HG03432 (cell line): Measurements from ENCODE around the gene WT1.
A peak's percentile ranks its signal among the peaks of the same experiment; 100 is the strongest.

ENCODE experiments used
- ATAC-seq: cut with Tn5 transposase; IDR thresholded peaks from one replicate; pipeline ENCODE4 v1.9.1; 2021; ENCODE audit warnings: mild to moderate bottlenecking, moderate library complexity; ENCODE audit not compliant: unreplicated experiment

Gene WT1

GRCh38 chr11:32425761-32426160 lies 9.6 kb downstream of the WT1 start:
- ATAC-seq: no peak

DNA sequence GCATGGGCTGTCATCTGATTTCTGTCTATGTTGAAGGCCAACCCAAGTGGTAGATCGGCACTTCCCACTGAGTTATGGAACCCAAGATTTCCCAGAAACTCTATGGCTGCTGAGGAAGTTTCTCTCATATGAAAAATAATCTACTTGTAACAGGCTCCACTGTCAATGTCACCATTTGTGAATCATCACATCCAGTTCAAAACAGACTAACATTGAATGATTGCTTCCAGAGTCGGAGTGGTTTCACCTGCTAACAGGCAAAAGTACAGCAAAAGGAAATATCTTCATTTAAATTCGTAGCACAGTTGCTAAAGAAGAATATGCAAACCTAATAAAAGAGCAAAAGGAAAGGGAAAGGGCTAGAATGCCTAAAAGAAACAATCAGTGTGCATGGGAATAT lies 12.8 kb downstream of the WT1 start:
- no peak for ATAC-seq

GRCh38 chr11:32421992-32422391 lies 13.3 kb downstream of the WT1 start:
- no peak for ATAC-seq

GRCh38 chr11:32420937-32421901 lies 14.1 kb downstream of the WT1 start:
- ATAC-seq: peak; percentile 89

DNA sequence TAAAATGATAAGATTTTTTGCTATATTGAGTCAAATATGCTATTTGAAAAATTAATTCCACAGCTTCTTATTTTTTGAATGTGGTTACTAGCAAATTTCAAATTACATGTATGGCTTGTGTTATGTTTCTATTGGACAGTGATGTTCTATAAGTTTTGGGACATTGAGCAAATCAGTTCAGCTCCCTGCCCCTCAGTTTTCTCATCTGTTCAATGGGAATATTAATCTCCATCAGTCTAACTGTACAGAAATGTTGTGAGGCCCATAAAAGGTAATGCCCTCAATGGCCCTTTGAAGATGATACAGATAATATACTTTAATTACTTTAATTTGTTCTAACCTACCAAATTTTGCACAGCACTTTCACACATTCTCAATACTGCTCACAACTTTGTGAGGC lies 15.2 kb downstream of the WT1 start:
- no peak for ATAC-seq

- ATAC-seq: no peak
Measured at GRCh38 chr11:32418836-32419235, 16.5 kb downstream of the WT1 start.

GRCh38 chr11:32417806-32418205 lies 17.5 kb downstream of the WT1 start:
- ATAC-seq: no peak

DNA sequence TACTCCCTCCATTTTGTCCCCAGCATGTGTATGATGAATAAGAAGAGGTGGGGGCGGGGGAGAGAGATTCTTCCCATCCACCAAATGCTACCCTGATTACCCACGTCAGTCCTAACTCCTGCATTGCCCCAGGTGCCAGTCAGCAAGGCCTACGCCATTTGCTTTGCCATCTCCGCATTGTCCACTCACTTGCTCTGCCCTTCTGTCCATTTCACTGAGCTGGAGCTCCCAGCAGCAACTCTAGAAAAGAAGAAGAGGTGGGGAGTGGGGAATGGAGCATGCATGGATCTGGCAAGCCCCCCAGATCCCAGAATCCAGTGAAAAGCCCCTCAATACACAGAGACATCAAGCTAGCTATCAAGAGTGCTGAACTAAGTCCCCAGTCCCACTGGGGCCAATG lies 19.0 kb downstream of the WT1 start:
- no peak for ATAC-seq

DNA sequence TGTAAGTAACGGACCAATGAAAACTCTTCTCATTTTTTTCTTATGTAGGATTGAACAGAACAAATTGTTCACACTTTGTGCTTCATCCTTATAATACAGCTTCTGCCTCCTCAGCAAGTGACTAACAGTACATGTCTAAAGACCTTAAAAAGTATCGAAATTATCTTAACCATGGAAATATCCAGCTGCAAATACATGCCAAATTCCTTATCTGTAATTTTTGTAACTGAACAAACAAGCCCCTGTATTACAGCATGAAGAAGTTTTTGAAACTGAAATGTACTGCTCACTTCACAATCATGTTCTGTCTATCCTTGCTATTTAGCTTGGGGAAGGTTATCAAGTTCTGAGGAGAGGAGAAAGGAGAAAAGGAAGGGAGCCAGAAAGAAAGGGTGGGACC lies 20.4 kb downstream of the WT1 start:
- ATAC-seq: no peak

DNA sequence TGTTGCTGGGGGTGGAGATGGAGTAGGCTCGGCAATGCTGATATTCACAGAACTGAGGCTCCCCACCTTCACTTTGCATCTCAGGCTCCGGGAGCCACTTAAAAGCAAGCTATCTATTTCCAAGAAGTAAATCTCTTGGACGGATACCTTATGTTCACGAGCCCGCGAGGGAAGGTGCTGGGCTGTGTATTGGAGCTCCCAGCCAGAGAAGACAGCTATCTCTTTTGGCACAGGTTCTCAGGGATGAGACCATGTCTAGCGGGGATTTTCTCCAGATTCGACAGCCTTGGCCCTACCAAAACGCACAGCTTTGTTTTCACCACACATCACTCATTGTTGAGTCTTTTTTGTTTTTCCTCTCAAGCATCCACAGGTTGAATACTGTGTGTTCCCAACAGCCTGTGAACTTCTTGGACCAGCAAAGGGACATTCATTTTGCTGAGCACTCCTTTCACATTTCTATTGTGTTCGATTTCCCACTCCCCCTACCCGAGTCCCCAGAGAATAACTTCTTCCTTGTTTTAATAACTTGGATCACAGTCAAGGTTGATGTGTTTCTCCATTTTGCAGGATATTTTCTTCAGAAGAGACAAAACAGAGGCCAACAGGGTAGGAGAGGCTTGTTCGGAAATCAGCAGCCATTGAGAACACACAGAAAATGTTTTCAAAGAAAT lies 23.3 kb downstream of the WT1 start:
- no peak for ATAC-seq

DNA sequence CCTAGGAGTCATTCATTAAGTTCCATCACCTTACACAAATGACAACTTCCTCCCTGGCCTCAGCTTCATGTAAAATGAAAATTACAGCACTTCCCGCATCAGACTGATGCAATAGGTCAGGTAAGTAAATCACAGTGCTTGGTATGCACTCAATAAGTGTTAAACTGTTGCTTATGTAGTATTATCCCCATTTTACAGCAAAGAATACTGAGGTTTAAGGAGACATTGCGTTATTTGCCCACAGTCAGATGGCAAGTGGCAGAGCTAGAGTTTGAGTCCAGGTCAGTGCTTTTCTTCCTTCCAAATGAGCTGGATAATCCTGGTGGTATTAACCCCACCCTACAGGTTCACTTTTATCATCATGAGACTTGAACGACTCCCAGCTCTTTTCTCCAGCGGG lies 29.7 kb downstream of the WT1 start:
- no peak for ATAC-seq

DNA sequence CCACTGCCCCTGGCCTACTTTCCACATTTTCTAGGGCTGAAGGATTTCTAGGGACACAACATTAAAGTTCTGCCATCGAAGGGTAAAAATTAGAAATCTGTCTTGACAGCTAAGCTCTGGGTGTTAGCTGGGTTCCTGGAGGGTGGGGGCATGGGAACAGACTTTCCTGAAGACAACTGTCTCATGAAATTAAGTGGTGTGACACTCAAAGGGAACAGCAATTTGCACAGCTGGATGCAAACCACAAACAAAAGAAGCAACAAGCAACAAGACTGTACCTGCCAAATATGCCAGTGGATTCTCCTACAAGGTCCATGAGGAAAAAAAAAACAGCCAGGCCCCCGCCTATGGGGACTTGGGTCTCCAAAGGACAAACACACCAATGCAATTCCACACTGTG lies 32.5 kb downstream of the WT1 start:
- no peak for ATAC-seq

DNA sequence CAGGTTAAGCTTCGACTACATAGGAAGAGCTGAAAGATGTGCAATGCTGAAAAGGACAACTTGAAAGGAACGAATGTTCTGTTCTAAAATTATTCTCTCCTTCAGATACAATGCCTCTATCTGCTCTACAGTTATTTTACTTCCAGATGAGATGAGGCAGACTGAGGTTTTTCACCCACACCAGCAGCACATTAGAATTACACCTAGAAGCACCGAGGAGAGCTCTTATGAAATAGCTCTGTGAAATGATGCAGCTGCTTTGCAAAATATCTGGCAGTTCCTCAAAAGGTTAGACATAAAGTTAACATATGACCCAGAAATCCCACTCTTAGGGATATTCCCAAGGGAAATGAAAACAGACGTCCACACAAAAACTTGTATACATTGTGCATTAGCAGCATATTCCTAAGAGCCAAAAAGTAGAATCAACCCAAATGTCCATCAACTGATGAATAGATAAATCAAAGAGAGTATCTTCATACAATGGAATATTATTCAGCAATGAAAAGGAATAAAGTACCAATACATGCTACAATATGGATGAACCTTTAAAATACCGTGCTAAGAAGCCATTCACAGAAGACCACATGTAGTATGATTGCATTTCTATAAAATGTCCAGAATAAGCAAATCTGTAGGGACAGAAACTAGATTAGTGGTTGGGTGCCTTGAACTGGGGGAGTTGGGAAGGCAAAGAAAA lies 34.5 kb downstream of the WT1 start:
- no peak for ATAC-seq

DNA sequence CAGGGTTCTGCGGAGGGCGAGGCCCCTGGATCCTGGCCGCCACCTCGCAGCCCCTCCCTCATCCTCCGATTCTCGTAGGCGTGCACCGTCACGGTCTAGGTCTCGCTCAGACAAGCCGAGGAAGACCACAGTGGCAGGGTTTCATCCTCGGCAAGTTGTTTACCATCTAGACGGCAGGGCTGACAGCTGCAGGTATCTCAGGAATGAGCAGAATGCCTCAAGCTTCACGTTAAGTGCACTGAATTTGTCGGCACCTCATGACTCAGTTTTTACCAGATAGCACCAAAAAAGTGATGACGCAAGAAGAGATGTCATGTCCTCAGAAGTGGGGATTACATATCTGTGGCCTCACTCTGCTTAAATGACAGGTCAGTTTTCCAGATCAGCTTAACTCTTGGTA lies 35.1 kb downstream of the WT1 start:
- no peak for ATAC-seq

DNA sequence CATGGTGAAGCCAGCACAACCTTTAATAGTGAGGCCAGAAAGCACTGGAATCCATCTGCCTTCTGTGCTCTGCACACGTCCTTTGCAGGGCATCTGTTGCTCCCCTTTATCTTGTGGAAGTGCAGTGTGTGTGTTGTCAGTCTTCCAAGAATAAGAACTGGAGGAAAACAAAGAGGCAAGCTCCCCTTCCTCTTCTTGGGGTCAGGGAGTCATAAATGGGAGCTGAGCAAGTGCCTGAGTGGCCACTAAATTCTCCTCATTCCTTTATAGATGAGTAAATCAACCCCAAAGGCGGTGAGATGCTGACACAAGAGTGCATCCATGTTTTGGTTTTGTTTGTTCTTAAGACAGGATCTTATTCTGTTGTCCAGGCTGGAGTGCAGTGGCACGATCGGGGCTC lies 38.3 kb downstream of the WT1 start:
- ATAC-seq: no peak

- ATAC-seq: peak; percentile 85
Measured at GRCh38 chr11:32396331-32396730, 39.0 kb downstream of the WT1 start.

DNA sequence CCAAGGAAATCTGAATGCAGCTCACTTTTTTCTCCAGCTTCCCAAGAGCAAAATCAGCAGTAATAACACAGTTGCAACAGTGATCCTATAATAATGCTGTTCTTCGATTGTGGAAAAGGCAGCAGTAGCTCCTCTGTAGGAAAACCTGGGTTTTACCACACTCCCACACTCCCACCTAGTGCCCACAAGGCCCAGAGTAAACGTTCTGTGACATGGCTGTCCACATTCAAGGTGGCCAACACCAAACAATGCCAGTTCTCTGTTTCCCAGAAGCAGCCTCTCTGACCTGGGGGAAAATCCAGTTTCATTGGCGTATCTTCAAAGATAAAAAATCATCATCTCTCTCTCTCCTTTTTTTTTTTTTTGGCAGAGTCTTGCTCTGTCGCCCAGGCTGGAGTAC lies 40.2 kb downstream of the WT1 start:
- no peak for ATAC-seq

DNA sequence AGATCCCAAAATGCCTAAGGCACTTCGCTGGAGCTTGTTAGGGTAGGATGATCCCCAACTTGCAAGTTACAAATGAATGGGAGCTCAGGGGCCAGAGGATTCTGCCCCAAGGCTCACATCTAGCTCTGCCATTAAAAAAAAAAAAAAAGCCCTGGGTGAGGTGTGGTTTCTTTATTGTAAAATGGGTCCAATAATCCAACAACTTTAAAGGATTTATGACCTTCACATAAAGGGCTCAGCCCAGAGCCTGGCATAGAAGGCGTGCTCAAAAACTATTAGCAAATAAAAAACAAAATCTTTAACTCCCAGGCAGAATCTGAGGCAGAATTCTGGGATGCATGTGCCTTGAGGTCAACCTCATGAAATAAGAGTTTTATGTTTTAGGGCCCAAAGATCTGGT lies 42.5 kb downstream of the WT1 start:
- ATAC-seq: no peak

DNA sequence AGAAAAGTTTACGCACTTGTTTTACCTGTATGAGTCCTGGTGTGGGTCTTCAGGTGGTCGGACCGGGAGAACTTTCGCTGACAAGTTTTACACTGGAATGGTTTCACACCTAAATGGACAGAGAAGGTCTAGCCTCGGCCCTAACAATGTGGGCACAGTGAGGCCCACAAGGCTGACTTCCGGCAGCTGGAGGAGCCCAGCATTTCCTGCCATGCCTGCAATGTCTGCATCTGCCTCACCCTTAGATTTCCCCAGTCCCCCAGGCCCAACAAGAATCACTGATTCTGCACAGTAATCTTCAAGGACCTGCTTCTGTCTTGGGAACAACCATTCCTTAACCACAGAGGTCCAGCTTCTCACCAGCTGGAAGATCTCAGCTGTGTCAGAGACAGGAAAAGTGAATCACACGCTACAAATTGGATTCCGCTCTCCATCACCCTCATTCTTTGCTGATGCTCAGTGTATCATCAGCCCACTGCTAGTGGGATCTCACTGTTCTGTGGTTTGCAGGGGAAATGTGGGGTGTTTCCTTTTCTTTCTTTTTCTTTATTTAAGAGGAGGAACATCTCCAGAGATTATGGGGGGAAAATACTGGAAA lies 43.3 kb downstream of the WT1 start:
- no peak for ATAC-seq

DNA sequence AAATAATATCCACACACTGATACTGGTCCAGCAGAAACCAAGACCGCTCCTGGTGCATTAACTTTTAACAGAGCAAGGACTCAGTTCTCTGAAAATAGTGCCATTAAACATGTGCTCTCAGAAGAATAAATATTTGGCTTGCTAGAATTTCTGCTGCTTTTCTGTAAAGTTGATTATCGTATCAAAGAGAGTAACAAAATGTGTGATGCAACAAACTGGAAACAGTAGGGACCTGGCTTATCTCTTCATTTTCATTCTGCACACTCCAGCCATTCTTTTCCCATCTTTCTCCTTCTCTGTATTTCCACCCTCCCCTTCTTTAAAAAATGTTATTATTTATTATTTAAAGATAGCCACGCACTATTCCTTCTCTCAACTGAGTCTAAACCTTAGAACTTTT lies 43.9 kb downstream of the WT1 start:
- ATAC-seq: no peak

DNA sequence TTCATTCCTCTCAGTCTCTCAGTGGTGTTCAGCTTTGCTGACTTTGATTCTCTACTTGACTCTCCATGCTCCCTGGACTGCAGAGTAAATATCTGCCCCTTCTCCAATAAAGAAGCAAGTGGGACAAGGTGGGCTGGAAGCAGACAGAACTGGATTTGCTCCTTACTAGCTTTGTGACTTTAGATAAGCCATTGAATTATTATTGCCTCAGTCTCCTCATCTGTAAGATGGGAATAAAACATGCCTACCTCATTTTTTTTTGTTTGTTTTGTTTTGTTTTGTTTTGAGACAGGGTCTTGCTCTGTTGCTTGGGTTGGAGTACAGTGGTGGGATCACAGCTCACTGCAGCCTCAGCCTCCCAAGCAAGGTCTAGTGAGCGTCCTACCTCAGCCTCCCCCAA lies 44.6 kb downstream of the WT1 start:
- no peak for ATAC-seq
